Neuronal stem cell (in vitro differentiated cells): ENCODE results near the gene AIG1.

Experiments
- DNase-seq: peaks from one replicate; pipeline ENCODE4 v3.0.0-alpha.2; 2013; ENCODE audit warnings: low spot score
- H2AFZ ChIP-seq: one replicate; pipeline ENCODE4 v1.6.1; 2013; ENCODE audit warnings: mild to moderate bottlenecking, low read length, inconsistent platforms
- H2AK5ac ChIP-seq: 2 replicates; pipeline ENCODE4 v1.6.1; 2013; ENCODE audit warnings: low read depth, mild to moderate bottlenecking, inconsistent platforms, low read length, moderate library complexity, mixed read lengths
- H2BK120ac ChIP-seq: 2 replicates; pipeline ENCODE4 v1.6.1; 2013; ENCODE audit warnings: low read depth, mild to moderate bottlenecking, inconsistent platforms, low read length, moderate library complexity, mixed read lengths
- H2BK12ac ChIP-seq: one replicate; pipeline ENCODE4 v1.6.1; 2013; ENCODE audit warnings: low read length, inconsistent platforms
- H2BK15ac ChIP-seq: 2 replicates; pipeline ENCODE4 v1.6.1; 2013; ENCODE audit warnings: mild to moderate bottlenecking, low read length, inconsistent platforms, mixed read lengths
- H2BK5ac ChIP-seq: one replicate; pipeline ENCODE4 v1.6.1; 2013; ENCODE audit warnings: inconsistent platforms, mild to moderate bottlenecking, low read length, moderate library complexity
- H3K14ac ChIP-seq: one replicate; pipeline ENCODE4 v1.6.1; 2013; ENCODE audit warnings: low read length, inconsistent platforms
- H3K18ac ChIP-seq: 2 replicates; pipeline ENCODE4 v1.6.1; 2013; ENCODE audit warnings: low read length, inconsistent platforms
- H3K23ac ChIP-seq: 2 replicates; pipeline ENCODE4 v1.6.1; 2013; ENCODE audit warnings: low read depth, mild to moderate bottlenecking, mixed read lengths, low read length, inconsistent platforms; ENCODE audit not compliant: poor library complexity
- H3K27ac ChIP-seq: replicated peaks from 3 replicates; pipeline ENCODE4 v1.5.1; 2013; ENCODE audit warnings: low read length, inconsistent platforms
- H3K27me3 ChIP-seq, 3 experiments: 2 replicates each; pipeline ENCODE4 v1.6.1; 2013; ENCODE audit warnings: low read length in 3 of 3, mild to moderate bottlenecking in 2 of 3, inconsistent platforms in 1 of 3, low read depth in 1 of 3, mixed read lengths in 1 of 3, moderate library complexity in 1 of 3; ENCODE audit not compliant: control insufficient read depth in 3 of 3, insufficient read depth in 3 of 3
- H3K36me3 ChIP-seq, 2 donors: replicated peaks in 1 of 2; 2 replicates each; pipeline ENCODE4 v1.6.1; 2013; ENCODE audit warnings: low read length in 2 of 2; ENCODE audit not compliant: control insufficient read depth in 2 of 2, insufficient read depth in 2 of 2
- H3K4ac ChIP-seq: 2 replicates; pipeline ENCODE4 v1.6.1; 2013; ENCODE audit warnings: inconsistent platforms, mild to moderate bottlenecking, low read length, moderate library complexity
- H3K4me1 ChIP-seq, 2 donors: 1 replicate in 1 of 2; 2 replicates in 1 of 2; pipeline ENCODE4 v1.6.1; 2013; ENCODE audit warnings: low read length in 2 of 2, low read depth in 1 of 2; ENCODE audit not compliant: control insufficient read depth in 2 of 2, insufficient read depth in 1 of 2
- H3K4me2 ChIP-seq: one replicate; pipeline ENCODE4 v1.6.1; 2013; ENCODE audit warnings: mild to moderate bottlenecking, low read length, inconsistent platforms; ENCODE audit not compliant: insufficient read depth, poor library complexity, severe bottlenecking
- H3K4me3 ChIP-seq, 2 donors: 2 replicates each; pipeline ENCODE4 v1.5.1; 2013; ENCODE audit warnings: low read length in 2 of 2, mild to moderate bottlenecking in 2 of 2, inconsistent platforms in 1 of 2, moderate library complexity in 1 of 2
- H3K79me1 ChIP-seq: one replicate; pipeline ENCODE4 v1.6.1; 2013; ENCODE audit warnings: low read depth, mild to moderate bottlenecking, inconsistent platforms, low read length, moderate library complexity
- H3K9ac ChIP-seq: one replicate; pipeline ENCODE4 v1.6.1; 2013; ENCODE audit warnings: mild to moderate bottlenecking, low read depth, low read length, inconsistent platforms; ENCODE audit not compliant: poor library complexity
- H3K9me3 ChIP-seq, 2 donors: replicated peaks in 1 of 2; 2 replicates each; pipeline versions ENCODE3 to v1.6.1; 2013; ENCODE audit warnings: low read length in 2 of 2, mild to moderate bottlenecking in 2 of 2, inconsistent platforms in 1 of 2, low read depth in 1 of 2, mixed read lengths in 1 of 2, moderate library complexity in 1 of 2; ENCODE audit not compliant: control insufficient read depth in 2 of 2, insufficient read depth in 1 of 2
- H4K8ac ChIP-seq: one replicate; pipeline ENCODE4 v1.6.1; 2013; ENCODE audit warnings: low read depth, mild to moderate bottlenecking, inconsistent platforms, low read length, moderate library complexity
- H4K91ac ChIP-seq: one replicate; pipeline ENCODE4 v1.6.1; 2013; ENCODE audit warnings: low read length, low read depth, mild to moderate bottlenecking, inconsistent platforms; ENCODE audit not compliant: poor library complexity
- WGBS, 2 donors: extraction: QIAGEN DNeasy Blood & Tissue Kit; methylation state at CpG; one replicate each; pipeline ENCODE4 v1.1.7; 2013; ENCODE audit warnings: missing lambda C conversion rate in 2 of 2, mixed read lengths in 1 of 2; ENCODE audit not compliant: insufficient read length in 2 of 2, insufficient replicate concordance in 1 of 2; ENCODE audit errors: extremely low coverage in 2 of 2; 5-methylcytosine and 5-hydroxymethylcytosine counted together

Gene AIG1

DNA sequence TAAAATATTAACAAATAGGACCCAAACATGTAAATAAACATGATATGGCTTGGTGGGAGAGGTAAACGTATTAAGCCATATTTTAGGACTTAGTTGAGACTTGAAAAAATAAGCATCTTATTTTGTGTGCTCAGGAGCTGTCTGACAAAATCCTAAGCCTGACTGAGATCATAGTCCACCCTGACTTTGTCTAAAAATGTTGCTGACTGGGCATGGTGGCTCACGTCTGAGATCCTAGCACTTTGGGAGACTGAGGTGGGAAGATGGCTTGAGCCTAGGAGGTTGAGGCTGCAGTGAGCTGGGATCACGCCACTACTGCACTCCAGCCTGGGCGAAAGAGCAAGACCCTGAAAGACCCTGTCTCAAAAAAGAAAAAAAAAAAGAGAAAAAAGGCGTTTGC, 52.1 kb downstream of the AIG1 start:
- Histone ChIP-seq H3K4me2 (no peak overlapping the region), H3K14ac (no peak overlapping the region), H2BK5ac (no peak overlapping the region), H3K9ac (no peak overlapping the region), H2BK15ac (no peak overlapping the region), H3K27ac (no peak overlapping the region), H2BK12ac (no peak overlapping the region), H3K4me3 (no peak overlapping the region), H3K4me1 (no peaks in the 10 kb centered on the region), H2AFZ (no peak overlapping the region), H2BK120ac (no peak overlapping the region), H3K4ac (no peak overlapping the region), H3K79me1 (no peaks in the 10 kb centered on the region), H4K91ac (no peak overlapping the region), H3K23ac (no peak overlapping the region), H3K36me3 (no peaks in the 10 kb centered on the region), H3K27me3 (no peaks in the 10 kb centered on the region), H2AK5ac (no peak overlapping the region), H3K18ac (no peak overlapping the region), H3K9me3 (no peaks in the 10 kb centered on the region), H4K8ac (no peak overlapping the region)
- WGBS, 2 donors, result no CpG with 5 or more reads among the region's 5 CpGs
- DNase-seq, result no peak

- no peak overlapping the region for H3K27ac ChIP-seq
- H3K14ac ChIP-seq, result no peak overlapping the region
Measured at GRCh38 chr6:143115728-143116127, 55.0 kb downstream of the AIG1 start.

GRCh38 chr6:143117108-143117507, 56.4 kb downstream of the AIG1 start:
- H3K4ac ChIP-seq, result no peak overlapping the region
- no peaks in the 10 kb centered on the region for H3K79me1 ChIP-seq

More at GRCh38 chr6:143115728-143116127, 55.0 kb downstream of the AIG1 start:
- Histone ChIP-seq H2BK15ac (no peak overlapping the region), H3K4me2 (no peak overlapping the region), H3K23ac (no peak overlapping the region), H3K9ac (no peak overlapping the region), H3K27me3 (no peaks in the 10 kb centered on the region), H2BK120ac (no peak overlapping the region), H2AK5ac (no peak overlapping the region), H2AFZ (no peak overlapping the region), H2BK12ac (no peak overlapping the region), H3K79me1 (no peaks in the 10 kb centered on the region), H3K36me3 (no peaks in the 10 kb centered on the region), H4K91ac (no peak overlapping the region), H4K8ac (no peak overlapping the region), H3K18ac (no peak overlapping the region), H3K4me1 (no peaks in the 10 kb centered on the region), H3K9me3 (no peaks in the 10 kb centered on the region), H3K4me3 (no peak overlapping the region), H3K4ac (no peak overlapping the region), H2BK5ac (no peak overlapping the region)
- no CpG with 5 or more reads among the region's 3 CpGs for WGBS, 2 donors
- DNase-seq, result no peak

GRCh38 chr6:143119260-143119659, 58.6 kb downstream of the AIG1 start:
- H2BK5ac ChIP-seq, result no peak overlapping the region
- peaks cover 0 to 1% of the 10 kb centered on the region in 2 donors for H3K9me3 ChIP-seq
- H4K8ac ChIP-seq, result no peak overlapping the region
- H3K27me3 ChIP-seq, result no peaks in the 10 kb centered on the region
- no peak overlapping the region for H2AFZ ChIP-seq
- no peak overlapping the region for H3K27ac ChIP-seq
- H3K36me3 ChIP-seq, result no peaks in the 10 kb centered on the region
- no peaks in the 10 kb centered on the region for H3K79me1 ChIP-seq
- H2BK120ac ChIP-seq, result no peak overlapping the region
- H4K91ac ChIP-seq, result no peak overlapping the region
- H3K18ac ChIP-seq, result no peak overlapping the region
- no peak overlapping the region for H3K4me3 ChIP-seq
- no peak overlapping the region for H3K4ac ChIP-seq
- no peak overlapping the region for H2BK12ac ChIP-seq
- no peak overlapping the region for H2BK15ac ChIP-seq
- no peak overlapping the region for H2AK5ac ChIP-seq
- no CpG with 5 or more reads among the region's 2 CpGs for WGBS, 2 donors
- no peak overlapping the region for H3K23ac ChIP-seq
- H3K9ac ChIP-seq, result no peak overlapping the region
- no peaks in the 10 kb centered on the region for H3K4me1 ChIP-seq
- DNase-seq, result no peak
- no peak overlapping the region for H3K4me2 ChIP-seq
- no peak overlapping the region for H3K14ac ChIP-seq

More at GRCh38 chr6:143117108-143117507, 56.4 kb downstream of the AIG1 start:
- H2AK5ac ChIP-seq, result no peak overlapping the region
- no peak overlapping the region for H3K23ac ChIP-seq
- H3K36me3 ChIP-seq, result no peaks in the 10 kb centered on the region
- no peak overlapping the region for H3K4me2 ChIP-seq
- H2BK120ac ChIP-seq, result no peak overlapping the region
- no peaks in the 10 kb centered on the region for H3K27me3 ChIP-seq
- no peak overlapping the region for H4K91ac ChIP-seq
- H3K9ac ChIP-seq, result no peak overlapping the region
- no peak overlapping the region for H2BK5ac ChIP-seq
- H4K8ac ChIP-seq, result no peak overlapping the region
- no peak overlapping the region for H2BK12ac ChIP-seq
- WGBS, 2 donors, result no CpG with 5 or more reads among the region's 1 CpG
- DNase-seq, result no peak
- H2BK15ac ChIP-seq, result no peak overlapping the region
- H3K4me1 ChIP-seq, result no peaks in the 10 kb centered on the region
- no peak overlapping the region for H3K14ac ChIP-seq
- no peak overlapping the region for H2AFZ ChIP-seq
- H3K4me3 ChIP-seq, result no peak overlapping the region
- no peak overlapping the region for H3K18ac ChIP-seq
- H3K9me3 ChIP-seq, result peaks cover 0 to 1% of the 10 kb centered on the region in 2 donors
- H3K27ac ChIP-seq, result no peak overlapping the region
